ENCODE measurements around the gene SND1. TPM values are rescaled to one million over a fixed set of nuclear protein-coding genes. Genes with fewer than 3 reads are reported as not detected.

Gene SND1
- total and polyA plus RNA-seq, 10 of the 15 experiments (the other 5 are each of a cell fraction or from before 2014, with no cell fraction given) = 52.4 to 270 (median 146) TPM

- ATAC-seq (no peak), DNase-seq (ENCODE audit: low read depth, low spot score) (no peak), FAIRE-seq (no peak)
- no peaks in the 10 kb centered on the region for H4K20me1 ChIP-seq (ENCODE audit: control insufficient read depth, insufficient read depth)
- TF ChIP-seq ESRRA (IDR thresholded peaks at IDR 0.05; ENCODE audit: low read length) (no peak), GATAD2B (conservative IDR thresholded peaks at IDR 0.05; ENCODE audit: low read depth) (no peak), IRF4 (IDR thresholded peaks at IDR 0.05; ENCODE audit: low read depth, low read length) (no peak), ZNF687 (IDR thresholded peaks at IDR 0.05) (no peak), EP300 (IDR thresholded peaks at IDR 0.05; ENCODE audit: borderline replicate concordance in 1 of 2, control insufficient read depth in 1 of 2, low read depth in 2 of 2, low read length in 2 of 2) (no peak), ZNF217 (IDR thresholded peaks at IDR 0.05) (no peak), ZNF592 (IDR thresholded peaks at IDR 0.05) (no peak), IKZF1 (conservative IDR thresholded peaks at IDR 0.05) (no peak), NFXL1 (IDR thresholded peaks at IDR 0.05; ENCODE audit: borderline replicate concordance) (no peak), POLR2A (IDR thresholded peaks at IDR 0.05; ENCODE audit: low read depth, low read length) (no peak), HDGF (IDR thresholded peaks at IDR 0.05) (no peak), PAX8 (IDR thresholded peaks at IDR 0.05) (no peak), RBBP5 (conservative IDR thresholded peaks at IDR 0.05) (no peak), NR2F1 (conservative IDR thresholded peaks at IDR 0.05) (no peak), STAT1 (conservative IDR thresholded peaks at IDR 0.05) (no peak), RUNX3 (IDR thresholded peaks at IDR 0.05; ENCODE audit: low read length) (no peak), SPI1 (IDR thresholded peaks at IDR 0.05; ENCODE audit: borderline replicate concordance, insufficient read depth, low read depth, low read length) (no peak), NRF1 (conservative IDR thresholded peaks at IDR 0.05; ENCODE audit: low read depth, low read length) (no peak), MEF2B (IDR thresholded peaks at IDR 0.05; ENCODE audit: partially characterized antibody, poor library complexity, severe bottlenecking) (no peak)
- no peak overlapping the region for H3K4me3 ChIP-seq
- SMC1A ChIA-PET (ENCODE audit: uncharacterized antibody, unreplicated experiment) = no interaction called here
- no peaks in the 10 kb centered on the region for H3K9me3 ChIP-seq (replicated peaks; ENCODE audit: control insufficient read depth, insufficient read depth, low read length)
- no peaks in the 10 kb centered on the region for H3K27me3 ChIP-seq (replicated peaks in 1 of 2; ENCODE audit: control insufficient read depth in 2 of 2, insufficient read depth in 2 of 2, low read length in 1 of 2)
- H3K4me2 ChIP-seq (ENCODE audit: control insufficient read depth, insufficient read depth) = no peak overlapping the region
- peaks cover 8% of the 10 kb centered on the region for H3K79me2 ChIP-seq (ENCODE audit: control insufficient read depth, insufficient read depth, low read length)
- intact Hi-C loops (cut with micrococcal nuclease; ENCODE audit: unreplicated experiment) (no loop called here), in situ Hi-C loops (cut with MboI) (no loop called here)
- no peak overlapping the region for H3K27ac ChIP-seq (ENCODE audit: control insufficient read depth, insufficient read depth)
- H3K36me3 ChIP-seq (ENCODE audit: control insufficient read depth in 2 of 2, insufficient read depth in 2 of 2, low read length in 1 of 2) = peaks cover 4 to 5% of the 10 kb centered on the region in 2 experiments; a peak in 2 of 4 replicates
- BruUV-seq (replicated peaks) = no TSS peak
- WGBS (ENCODE audit: insufficient coverage, insufficient replicate concordance, low lambda C conversion rate, missing lambda C conversion rate) = 98% methylated on average over 4 of the region's 4 CpGs
- H2AFZ ChIP-seq (ENCODE audit: control insufficient read depth, low read depth, low read length) = no peak overlapping the region
- H3K4me1 ChIP-seq (ENCODE audit: control insufficient read depth, insufficient read depth, low read length) = peaks cover 36% of the 10 kb centered on the region
- CTCF ChIA-PET = no interaction called here
- POLR2A ChIA-PET = interaction anchor here (0.6 kb wide), 1 partner anchor 60 kb away, joined by 3 read pairs; no protein-coding TSS in a partner anchor
- H3K9ac ChIP-seq (ENCODE audit: control insufficient read depth, insufficient read depth, low read length) = no peak overlapping the region
- RAD21 ChIA-PET (ENCODE audit: unreplicated experiment) = no interaction called here
Observed at GRCh38 chr7:127857464-127857841, 205.5 kb downstream of the SND1 start.

Data from GM12878 (cell line).